ENCODE results near the gene FBXW5. TPM values are rescaled to one million over a fixed set of nuclear protein-coding genes. Genes with fewer than 3 reads are reported as not detected.

FBXW5 gene
- total RNA-seq, 2 donors from 2014 or later: 67.7 to 74.9 TPM

GRCh38 chr9:136961279-136962065 is 16.9 kb upstream of the FBXW5 start:
- H3K4me1 Mint-ChIP-seq (ENCODE audit: low read depth): peaks cover 15% of the 10 kb centered on the region
- DNase-seq: no peak
- ATAC-seq (replicated peaks in 1 of 2): no peak
- no peaks in the 10 kb centered on the region for H3K27me3 Mint-ChIP-seq (ENCODE audit: low read depth)
- peaks cover 2 to 3% of the 10 kb centered on the region in 2 donors for H3K36me3 Mint-ChIP-seq (ENCODE audit: insufficient read depth in 2 of 2)
- no peak overlapping the region for H3K27ac Mint-ChIP-seq
- no peak overlapping the region for H3K4me3 Mint-ChIP-seq
- H3K9me3 Mint-ChIP-seq: peaks cover 4% of the 10 kb centered on the region in 2 donors

- peaks cover 9% of the 10 kb centered on the region for H3K4me1 Mint-ChIP-seq (ENCODE audit: low read depth)
- H3K36me3 Mint-ChIP-seq (ENCODE audit: insufficient read depth in 2 of 2): peaks cover 2 to 3% of the 10 kb centered on the region in 2 donors
- H3K27ac Mint-ChIP-seq: no peak overlapping the region
- DNase-seq (no peak), ATAC-seq (replicated peaks in 1 of 2) (no peak)
- no peak overlapping the region for H3K4me3 Mint-ChIP-seq
- no peaks in the 10 kb centered on the region for H3K27me3 Mint-ChIP-seq (ENCODE audit: low read depth)
- H3K9me3 Mint-ChIP-seq: peaks cover 4 to 5% of the 10 kb centered on the region in 2 donors
Measured at GRCh38 chr9:136960938-136961275, 16.4 kb upstream of the FBXW5 start.

- Mint-ChIP-seq H3K36me3 (ENCODE audit: insufficient read depth in 2 of 2) (peaks cover 2 to 3% of the 10 kb centered on the region in 2 donors), H3K9me3 (peaks cover 4 to 5% of the 10 kb centered on the region in 2 donors), H3K27me3 (ENCODE audit: low read depth) (no peaks in the 10 kb centered on the region), H3K27ac (no peak overlapping the region), H3K4me1 (ENCODE audit: low read depth) (peaks cover 4% of the 10 kb centered on the region), H3K4me3 (no peak overlapping the region)
- ATAC-seq (replicated peaks in 1 of 2): no peak
- DNase-seq: no peak
Measured at GRCh38 chr9:136960212-136960937, 15.8 kb upstream of the FBXW5 start.

- peaks cover 4 to 5% of the 10 kb centered on the region in 2 donors for H3K9me3 Mint-ChIP-seq
- H3K27me3 Mint-ChIP-seq (ENCODE audit: low read depth): no peaks in the 10 kb centered on the region
- H3K36me3 Mint-ChIP-seq (ENCODE audit: insufficient read depth in 2 of 2): peaks cover 2 to 3% of the 10 kb centered on the region in 2 donors
- H3K27ac Mint-ChIP-seq: no peak overlapping the region
- ATAC-seq (replicated peaks in 1 of 2) (no peak), DNase-seq (no peak)
- H3K4me3 Mint-ChIP-seq: no peak overlapping the region
- peaks cover 4% of the 10 kb centered on the region for H3K4me1 Mint-ChIP-seq (ENCODE audit: low read depth)
Measured at GRCh38 chr9:136958898-136959850, 14.6 kb upstream of the FBXW5 start.

- ATAC-seq (replicated peaks in 1 of 2) (no peak), DNase-seq (no peak)
- H3K36me3 Mint-ChIP-seq (ENCODE audit: insufficient read depth in 2 of 2): peaks cover 2 to 3% of the 10 kb centered on the region in 2 donors
- no peak overlapping the region for H3K4me3 Mint-ChIP-seq
- peaks cover 4 to 5% of the 10 kb centered on the region in 2 donors for H3K9me3 Mint-ChIP-seq
- peaks cover 4% of the 10 kb centered on the region for H3K4me1 Mint-ChIP-seq (ENCODE audit: low read depth)
- H3K27ac Mint-ChIP-seq: no peak overlapping the region
- no peaks in the 10 kb centered on the region for H3K27me3 Mint-ChIP-seq (ENCODE audit: low read depth)
Measured at GRCh38 chr9:136958473-136958872, 13.9 kb upstream of the FBXW5 start.

GRCh38 chr9:136957901-136958300 is 13.4 kb upstream of the FBXW5 start:
- H3K27me3 Mint-ChIP-seq (ENCODE audit: low read depth): no peaks in the 10 kb centered on the region
- peaks cover 4 to 5% of the 10 kb centered on the region in 2 donors for H3K9me3 Mint-ChIP-seq
- DNase-seq (no peak), ATAC-seq (replicated peaks in 1 of 2) (no peak)
- H3K36me3 Mint-ChIP-seq (ENCODE audit: insufficient read depth in 2 of 2): peaks cover 2 to 3% of the 10 kb centered on the region in 2 donors
- no peak overlapping the region for H3K27ac Mint-ChIP-seq
- no peak overlapping the region for H3K4me3 Mint-ChIP-seq
- peaks cover 4% of the 10 kb centered on the region for H3K4me1 Mint-ChIP-seq (ENCODE audit: low read depth)

- no peaks in the 10 kb centered on the region for H3K27me3 Mint-ChIP-seq (ENCODE audit: low read depth)
- H3K4me1 Mint-ChIP-seq (ENCODE audit: low read depth): peaks cover 4% of the 10 kb centered on the region
- peaks cover 2 to 3% of the 10 kb centered on the region in 2 donors for H3K36me3 Mint-ChIP-seq (ENCODE audit: insufficient read depth in 2 of 2)
- ATAC-seq (replicated peaks in 1 of 2) (no peak), DNase-seq (no peak)
- H3K27ac Mint-ChIP-seq: no peak overlapping the region
- peaks cover 4 to 5% of the 10 kb centered on the region in 2 donors for H3K9me3 Mint-ChIP-seq
- no peak overlapping the region for H3K4me3 Mint-ChIP-seq
Measured at GRCh38 chr9:136957461-136957860, 12.9 kb upstream of the FBXW5 start.

- no peak overlapping the region for H3K4me3 Mint-ChIP-seq
- H3K4me1 Mint-ChIP-seq (ENCODE audit: low read depth): peaks cover 4% of the 10 kb centered on the region
- DNase-seq: no peak
- H3K36me3 Mint-ChIP-seq (ENCODE audit: insufficient read depth in 2 of 2): peaks cover 2 to 3% of the 10 kb centered on the region in 2 donors
- H3K27ac Mint-ChIP-seq: no peak overlapping the region
- H3K9me3 Mint-ChIP-seq: peaks cover 4 to 5% of the 10 kb centered on the region in 2 donors
- ATAC-seq (replicated peaks in 1 of 2): no peak
- H3K27me3 Mint-ChIP-seq (ENCODE audit: low read depth): no peaks in the 10 kb centered on the region
Measured at GRCh38 chr9:136956604-136957003, 12.1 kb upstream of the FBXW5 start.

GRCh38 chr9:136955943-136956335 is 11.4 kb upstream of the FBXW5 start:
- DNase-seq (no peak), ATAC-seq (replicated peaks in 1 of 2) (no peak)
- Mint-ChIP-seq H3K4me3 (no peak overlapping the region), H3K27ac (no peak overlapping the region), H3K4me1 (ENCODE audit: low read depth) (peaks cover 2% of the 10 kb centered on the region), H3K36me3 (ENCODE audit: insufficient read depth in 2 of 2) (peaks cover 2 to 3% of the 10 kb centered on the region in 2 donors), H3K27me3 (ENCODE audit: low read depth) (no peaks in the 10 kb centered on the region), H3K9me3 (peaks cover 4 to 5% of the 10 kb centered on the region in 2 donors)

GRCh38 chr9:136955202-136955942 is 10.8 kb upstream of the FBXW5 start:
- Mint-ChIP-seq H3K9me3 (peaks cover 4 to 5% of the 10 kb centered on the region in 2 donors), H3K27ac (no peak overlapping the region), H3K4me1 (ENCODE audit: low read depth) (peaks cover 1% of the 10 kb centered on the region), H3K27me3 (ENCODE audit: low read depth) (no peaks in the 10 kb centered on the region), H3K4me3 (no peak overlapping the region), H3K36me3 (ENCODE audit: insufficient read depth in 2 of 2) (peaks cover 2 to 3% of the 10 kb centered on the region in 2 donors)
- no peak for DNase-seq
- no peak for ATAC-seq (replicated peaks in 1 of 2)

- H3K4me1 Mint-ChIP-seq (ENCODE audit: low read depth): peaks cover 5% of the 10 kb centered on the region
- ATAC-seq (replicated peaks in 1 of 2): no peak
- no peak overlapping the region for H3K4me3 Mint-ChIP-seq
- no peak overlapping the region for H3K27ac Mint-ChIP-seq
- peaks cover 4 to 5% of the 10 kb centered on the region in 2 donors for H3K9me3 Mint-ChIP-seq
- H3K27me3 Mint-ChIP-seq (ENCODE audit: low read depth): no peaks in the 10 kb centered on the region
- no peak for DNase-seq
- peaks cover 2 to 3% of the 10 kb centered on the region in 2 donors for H3K36me3 Mint-ChIP-seq (ENCODE audit: insufficient read depth in 2 of 2)
Measured at GRCh38 chr9:136954270-136955083, 9.9 kb upstream of the FBXW5 start.
